ENCODE data around the gene CLECL1.
"Not testable (repeated sequence)": the region's sequence is repeated elsewhere in the genome, so short reads cannot be mapped to it uniquely, and the experiment has no call there.

CLECL1 gene

DNA sequence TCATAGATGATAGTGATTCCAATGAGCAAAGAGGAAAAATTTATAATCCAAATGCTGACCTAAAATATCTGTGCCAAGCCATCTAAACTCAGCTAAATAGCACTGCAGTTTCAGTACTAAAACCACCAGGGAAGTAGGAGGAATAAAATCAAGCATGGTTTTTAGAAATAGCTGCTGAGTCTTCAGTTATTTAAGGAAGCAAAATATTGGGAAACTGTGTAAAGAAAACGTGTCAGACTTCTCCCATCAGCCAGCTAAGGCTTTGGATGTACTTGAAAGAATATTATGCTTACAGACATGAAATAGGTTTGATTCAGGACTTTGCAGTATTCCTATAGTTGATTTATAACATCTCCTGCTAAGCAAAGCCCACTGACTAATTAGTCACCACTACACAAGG is 38.7 kb downstream of the CLECL1 start:
- no peak for DNase-seq

DNA sequence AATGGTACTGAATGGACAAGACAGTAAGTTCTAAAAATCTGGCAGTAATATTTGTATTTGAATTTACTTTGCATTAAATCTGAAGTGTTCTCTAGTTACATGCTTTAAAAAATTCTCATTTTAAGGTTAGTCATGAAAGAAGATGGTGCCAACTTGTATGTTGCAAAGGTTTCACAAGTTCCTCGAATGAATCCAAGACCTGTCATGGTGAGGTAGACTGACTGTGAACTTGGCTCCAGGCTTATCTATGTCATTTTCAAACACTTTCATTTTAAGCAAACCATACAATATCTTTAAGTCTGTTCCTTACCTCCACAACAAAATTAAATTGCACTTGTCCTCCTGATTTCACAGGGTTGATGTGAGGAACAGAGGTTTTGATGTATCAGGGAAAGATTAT is 40.0 kb downstream of the CLECL1 start:
- no peak for DNase-seq

DNA sequence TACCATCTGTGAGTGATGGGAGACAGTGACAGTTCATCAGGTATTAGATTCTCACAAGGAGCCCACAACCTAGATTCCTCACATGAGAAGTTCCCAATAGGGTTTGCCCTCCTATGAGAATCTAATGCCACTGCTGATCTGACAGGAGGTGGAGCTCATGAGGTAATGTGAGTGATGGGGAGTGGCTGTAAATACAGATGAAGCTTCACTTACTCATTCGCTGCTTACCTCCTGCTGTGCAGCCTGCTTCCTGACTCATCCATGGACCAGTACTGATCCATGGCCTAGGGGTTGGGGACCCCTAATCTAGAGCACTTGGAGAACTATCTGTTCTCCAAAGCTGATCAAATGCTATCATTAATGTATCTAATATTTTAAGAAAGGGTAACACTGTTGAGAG is 45.7 kb downstream of the CLECL1 start:
- DNase-seq, result peak; percentile 39

- no peak for DNase-seq
Measured at GRCh38 chr12:9685915-9686314, 47.0 kb downstream of the CLECL1 start.

GRCh38 chr12:9685366-9685765 is 47.5 kb downstream of the CLECL1 start:
- DNase-seq, result not testable (repeated sequence)

GRCh38 chr12:9682949-9683348 is 49.9 kb downstream of the CLECL1 start:
- DNase-seq, result not testable (repeated sequence)

GRCh38 chr12:9682508-9682907 is 50.4 kb downstream of the CLECL1 start:
- DNase-seq, result not testable (repeated sequence)

DNA sequence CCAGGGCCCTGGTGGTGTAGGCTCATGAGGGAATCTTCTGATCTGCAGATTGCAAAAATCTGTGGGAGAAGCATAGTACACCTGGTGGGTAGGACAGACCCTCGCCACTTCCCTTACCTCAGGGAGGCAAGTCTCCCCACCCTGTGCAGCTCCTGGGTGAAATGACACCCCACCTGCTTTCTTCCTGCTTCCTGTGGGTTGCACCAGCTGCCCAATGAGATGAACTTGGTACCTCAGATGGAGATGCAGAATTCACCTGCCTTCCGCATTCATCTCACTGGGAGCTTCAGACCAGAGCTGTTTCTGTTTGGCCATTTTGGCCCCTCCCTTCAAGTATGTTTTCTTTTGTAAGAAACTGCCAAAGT is 58.7 kb downstream of the CLECL1 start:
- peak; percentile 68 for DNase-seq

GRCh38 chr12:9673404-9674225 is 59.3 kb downstream of the CLECL1 start:
- DNase-seq, result peak; percentile 59

Data from CD4-positive, alpha-beta T cell treated with Interleukin-10 for 1 hour (primary cell).